Activated T-helper 9 cell treated with anti-CD3 and anti-CD28 coated beads, Interleukin-2, amount 50 U/mL, for 16 hours (primary cell): ENCODE measurements around the gene ESPL1.
"Not testable (repeated sequence)": the region's sequence is repeated elsewhere in the genome, so short reads cannot be mapped to it uniquely, and the experiment has no call there.

Experiments used
- DNase-seq: peaks from one replicate; pipeline ENCODE4 v3.0.0-alpha.2; 2020; ENCODE audit warnings: low read depth

Gene ESPL1

DNA sequence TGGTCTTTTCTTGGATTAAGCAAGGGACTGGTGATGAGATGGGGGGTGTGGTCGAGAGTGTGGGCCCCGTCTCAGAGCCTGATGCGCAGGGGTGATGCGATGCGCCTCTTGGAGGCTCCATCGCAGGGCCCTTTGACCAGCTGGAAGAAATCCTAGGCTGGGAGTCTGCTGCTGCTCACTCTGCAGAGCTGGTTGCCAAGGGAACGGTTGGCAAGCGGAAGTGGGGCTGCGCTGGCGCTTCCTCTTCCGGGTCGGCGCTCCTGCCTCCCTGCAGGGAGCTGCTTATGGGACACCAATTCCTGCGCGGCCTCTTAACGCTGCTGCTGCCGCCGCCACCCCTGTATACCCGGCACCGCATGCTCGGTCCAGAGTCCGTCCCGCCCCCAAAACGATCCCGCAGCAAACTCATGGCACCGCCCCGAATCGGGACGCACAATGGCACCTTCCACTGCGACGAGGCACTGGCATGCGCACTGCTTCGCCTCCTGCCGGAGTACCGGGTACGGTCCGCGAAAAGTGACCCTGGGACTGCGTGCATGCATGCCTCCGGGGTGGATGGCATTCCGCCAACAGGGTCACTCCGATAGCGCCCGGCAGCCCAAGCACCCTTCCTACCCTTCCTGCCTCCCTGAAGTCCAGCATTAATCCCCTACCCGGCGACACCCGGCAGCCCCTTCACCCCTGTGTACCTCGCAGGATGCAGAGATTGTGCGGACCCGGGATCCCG is 31.5 kb downstream of the ESPL1 start, which contains the start of gene MYG1:
Gene MYG1, plus strand, starts transcription at position 242 of the 727 bp plus-strand sequence. Its CDS starts 43 bp downstream, at position 285.
- DNase-seq = peak; percentile 74

DNA sequence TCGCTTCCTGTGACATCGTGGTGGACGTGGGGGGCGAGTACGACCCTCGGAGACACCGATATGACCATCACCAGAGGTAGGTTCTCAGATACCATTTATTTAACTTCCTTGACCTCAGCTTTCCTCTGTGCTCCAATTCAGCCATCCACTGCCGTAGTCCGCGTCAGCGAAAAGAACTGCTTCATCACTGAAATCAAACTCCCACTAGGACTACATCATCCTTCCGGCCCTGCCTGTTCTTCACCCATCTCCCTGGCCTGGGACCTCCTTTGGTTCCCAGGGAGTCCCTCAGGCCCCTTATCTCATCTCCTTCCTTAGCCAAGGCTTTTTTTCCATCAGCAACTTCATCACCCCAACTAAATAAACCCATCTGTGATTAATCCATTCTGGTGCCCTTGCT is 32.1 kb downstream of the ESPL1 start:
- no peak for DNase-seq

DNA sequence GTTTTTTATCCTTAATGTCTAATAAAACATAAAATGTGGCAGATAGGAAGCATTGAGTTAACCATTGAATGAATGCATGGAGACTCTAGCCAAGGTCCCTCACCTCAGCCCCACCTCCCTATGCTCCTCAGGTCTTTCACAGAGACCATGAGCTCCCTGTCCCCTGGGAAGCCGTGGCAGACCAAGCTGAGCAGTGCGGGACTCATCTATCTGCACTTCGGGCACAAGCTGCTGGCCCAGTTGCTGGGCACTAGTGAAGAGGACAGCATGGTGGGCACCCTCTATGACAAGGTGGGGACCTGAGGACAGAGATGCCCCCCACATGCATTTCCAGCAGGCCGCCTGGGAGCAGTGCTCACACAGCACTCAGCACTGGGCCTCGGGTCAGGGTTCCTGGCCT is 34.8 kb downstream of the ESPL1 start:
- DNase-seq = no peak

DNA sequence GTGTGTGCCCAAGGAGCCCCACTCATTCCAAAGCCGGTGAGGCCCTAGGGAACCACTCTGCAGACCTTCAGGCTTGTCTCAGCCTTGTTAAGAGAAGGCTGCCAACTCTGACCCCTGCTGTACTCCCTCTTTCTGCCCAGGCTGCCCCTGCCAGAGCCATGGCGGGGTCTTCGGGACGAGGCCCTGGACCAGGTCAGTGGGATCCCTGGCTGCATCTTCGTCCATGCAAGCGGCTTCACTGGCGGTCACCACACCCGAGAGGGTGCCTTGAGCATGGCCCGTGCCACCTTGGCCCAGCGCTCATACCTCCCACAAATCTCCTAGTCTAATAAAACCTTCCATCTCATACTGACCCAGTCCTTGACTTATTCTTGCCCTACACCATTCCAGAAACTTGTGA is 38.7 kb downstream of the ESPL1 start:
- no peak for DNase-seq

DNA sequence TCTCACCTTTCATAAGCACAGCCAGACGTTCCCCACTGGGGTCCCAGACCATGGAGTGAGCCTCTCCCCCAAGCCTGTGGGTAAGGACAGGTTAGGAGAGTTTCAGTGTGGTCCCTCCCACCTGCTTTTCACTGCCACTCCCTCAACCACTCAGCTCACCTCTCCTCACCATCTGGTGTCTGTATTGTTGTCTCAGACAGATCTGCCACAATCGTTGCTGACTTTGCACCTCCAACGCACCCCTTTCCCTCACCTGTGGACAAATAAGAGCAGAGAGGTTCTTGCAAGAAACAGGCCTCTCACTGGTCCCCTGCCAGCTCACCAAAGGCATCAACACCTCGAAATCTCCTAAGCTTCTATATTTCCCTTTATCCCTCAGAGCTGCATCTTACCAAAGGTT is 40.2 kb downstream of the ESPL1 start:
- no peak for DNase-seq

DNA sequence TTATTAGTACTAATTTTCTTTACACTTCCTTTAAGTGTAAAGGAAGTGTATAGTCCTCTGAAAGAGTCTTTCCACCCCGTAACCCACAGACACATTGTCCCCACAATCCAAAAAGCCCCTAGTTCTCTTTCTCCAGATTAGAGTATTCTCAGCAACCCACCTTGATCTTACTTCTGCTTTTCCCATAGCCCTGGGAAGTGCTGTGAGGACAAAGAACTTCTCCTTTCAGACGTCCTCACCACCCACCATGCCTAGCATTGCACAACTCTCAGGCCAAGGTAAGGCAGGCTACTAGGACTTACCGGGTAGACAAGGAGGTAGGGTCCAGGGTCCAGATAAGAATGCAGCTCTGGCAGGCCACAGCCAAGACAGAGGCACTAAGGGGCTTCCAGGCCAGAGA is 45.9 kb downstream of the ESPL1 start:
- DNase-seq = no peak

DNA sequence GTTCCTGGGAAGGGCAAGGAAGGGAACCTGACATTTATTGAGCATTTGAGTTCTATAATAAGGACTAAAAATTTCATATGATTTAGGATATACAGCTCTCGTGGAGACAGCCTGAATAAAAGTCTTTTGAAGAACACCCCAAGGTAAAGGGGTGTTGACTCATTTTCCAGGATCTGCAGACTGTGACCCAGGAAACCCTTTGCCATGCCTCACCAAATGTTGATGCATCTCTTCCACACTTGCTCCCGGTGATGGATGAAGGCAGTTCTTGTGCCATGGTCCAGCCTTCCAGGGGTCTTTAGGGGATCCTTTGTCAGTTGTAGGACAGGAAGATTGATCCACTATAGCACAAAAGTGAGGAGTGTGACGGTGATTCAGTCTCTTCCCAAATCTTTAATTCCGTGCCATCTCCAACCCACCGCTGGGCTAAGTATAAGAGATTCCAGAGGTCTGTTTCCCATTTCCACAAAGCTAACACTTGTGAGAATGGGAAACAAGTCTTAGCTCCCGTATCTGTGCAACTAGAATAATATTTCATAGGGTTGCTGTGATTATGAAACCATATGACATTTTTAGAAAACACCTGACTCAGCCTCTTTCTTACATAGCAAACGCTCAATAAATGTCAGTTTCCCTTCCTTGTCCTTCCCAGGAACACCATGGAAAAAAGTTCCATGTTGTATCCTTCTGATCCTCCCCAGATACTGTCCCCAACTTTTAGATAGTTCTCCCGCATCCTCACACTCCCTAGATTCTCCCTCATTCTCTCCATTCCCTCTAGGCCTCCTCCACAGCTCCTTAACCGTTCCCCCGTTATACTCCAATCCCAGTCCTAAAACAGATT is 52.5 kb downstream of the ESPL1 start:
- no peak for DNase-seq

DNA sequence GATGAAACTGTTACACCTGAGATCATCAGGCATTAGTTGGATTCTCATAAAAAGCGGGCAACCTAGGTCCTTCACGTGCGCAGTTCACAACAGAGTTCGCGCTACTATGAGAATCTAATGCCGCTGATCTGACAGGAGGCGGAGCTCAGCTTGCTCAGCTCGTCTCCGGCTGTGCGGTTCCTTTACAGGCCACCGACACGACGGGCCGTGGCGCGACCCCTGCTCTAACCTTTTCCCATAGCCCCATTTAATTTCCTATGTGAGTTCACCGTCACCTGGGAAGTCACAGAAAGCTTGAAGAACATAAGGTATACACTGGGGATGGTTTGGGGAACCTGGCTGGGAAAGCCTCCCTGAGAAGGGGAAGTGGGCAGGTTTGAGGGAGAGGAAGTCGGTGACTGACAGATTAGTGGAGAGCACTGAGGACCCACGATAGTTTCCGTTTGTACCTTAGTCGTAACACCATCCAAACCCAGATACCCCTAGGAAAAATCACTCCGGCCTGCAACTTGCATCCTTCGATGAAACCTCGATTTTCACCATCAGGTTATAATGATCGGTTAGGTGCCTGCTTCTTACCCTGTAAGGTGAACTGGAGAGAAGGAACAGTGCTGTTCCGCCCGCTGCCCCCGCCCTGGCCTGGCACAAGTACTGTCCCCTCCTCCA is 56.1 kb downstream of the ESPL1 start:
- peak; percentile 33 for DNase-seq

DNA sequence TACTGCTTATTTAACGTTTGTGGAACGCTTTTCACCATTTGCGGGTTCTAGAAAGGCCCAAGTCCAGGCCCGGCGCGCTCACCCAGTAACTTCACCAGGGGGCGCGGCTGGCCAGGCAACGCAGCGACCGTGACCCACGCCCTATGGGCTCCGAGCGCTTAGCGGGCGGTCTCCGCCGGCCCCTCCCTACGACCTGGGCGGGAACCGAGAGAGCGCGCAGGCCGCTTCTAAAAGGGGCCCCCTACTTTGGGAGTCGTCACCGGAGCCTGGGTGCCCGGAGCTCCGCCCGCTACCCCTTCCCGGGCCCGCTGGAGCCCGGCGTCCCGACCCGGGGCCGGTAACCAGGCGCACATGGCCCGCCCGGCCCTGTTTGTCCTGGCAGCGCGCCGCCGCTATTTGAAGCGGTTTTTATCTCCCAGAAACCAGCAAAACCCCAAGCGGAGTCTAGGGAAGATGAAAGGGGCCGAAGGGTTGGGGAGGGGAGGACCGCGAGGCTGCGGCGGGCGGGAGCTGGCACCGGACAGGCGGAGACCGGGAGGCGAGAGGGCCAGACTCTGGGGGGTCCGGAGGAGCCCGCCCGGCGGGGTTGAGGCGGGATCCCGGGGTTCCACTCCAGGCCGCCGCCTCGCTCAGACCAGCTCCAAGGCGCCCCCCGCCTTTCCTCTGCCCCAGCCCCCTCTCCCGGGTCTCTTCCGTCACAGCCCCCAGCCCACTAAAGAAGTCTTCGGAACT is 56.8 kb downstream of the ESPL1 start:
- peak; percentile 81 for DNase-seq

DNA sequence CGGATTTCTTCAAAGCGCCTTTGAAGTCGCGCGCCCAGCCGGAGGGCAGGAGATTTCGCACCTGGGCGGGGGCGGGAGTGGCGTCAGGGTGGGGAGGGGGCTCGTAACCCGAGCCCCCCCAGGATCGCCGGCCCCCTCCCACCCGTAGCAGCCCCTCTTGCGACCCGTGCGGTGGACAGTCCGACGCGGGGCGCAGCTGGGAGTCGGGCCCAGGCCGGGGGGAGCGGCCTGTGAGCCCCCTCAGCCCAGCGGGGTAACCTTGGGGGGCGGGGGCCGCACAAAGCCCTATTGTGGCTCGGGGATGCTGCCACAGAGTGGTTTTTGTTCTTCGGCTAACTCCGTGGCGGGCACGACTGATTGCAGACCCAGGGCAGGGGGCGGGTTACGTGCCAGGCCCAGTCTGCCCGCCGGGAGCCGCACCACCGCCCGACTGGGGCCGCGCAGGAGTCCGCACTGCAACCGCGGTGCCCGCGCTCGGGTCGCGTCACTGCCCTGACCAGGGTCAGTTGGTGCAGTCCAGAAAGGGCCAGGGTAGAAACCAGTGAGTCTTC is 57.5 kb downstream of the ESPL1 start:
- no peak for DNase-seq

DNA sequence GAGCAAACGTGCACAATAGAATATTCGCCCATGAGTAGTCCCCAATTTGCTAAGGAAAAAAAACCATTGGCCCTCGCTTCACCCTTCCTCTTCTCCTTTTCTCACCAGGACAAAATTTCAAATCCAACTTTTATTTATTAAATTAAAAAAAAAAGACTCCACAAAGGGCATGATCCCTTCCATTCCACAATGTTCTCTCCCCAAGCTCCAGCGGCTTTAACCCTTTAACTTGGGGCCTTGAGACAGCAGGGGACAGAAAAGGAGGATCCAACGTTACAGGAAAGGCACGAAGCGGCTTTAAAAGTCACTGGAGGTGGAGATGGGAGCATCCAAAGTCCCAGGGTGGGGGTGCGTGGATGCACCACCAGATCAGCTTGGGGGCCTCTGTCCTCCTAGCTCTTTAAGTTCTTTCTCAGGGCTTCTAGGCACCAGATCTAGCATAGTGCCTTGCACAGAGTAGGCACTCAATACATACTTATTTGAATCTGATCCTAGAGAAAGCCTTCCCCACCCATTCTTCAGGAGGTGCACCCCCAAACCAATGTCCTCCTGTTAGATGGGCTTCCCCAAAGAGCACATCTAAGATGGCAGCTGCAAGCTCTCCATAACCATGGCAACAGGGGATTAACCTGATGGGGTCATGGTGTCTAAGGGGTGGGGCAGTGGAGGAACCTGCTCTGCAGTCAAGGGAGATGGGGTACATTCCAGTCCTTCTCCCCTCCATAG is 58.5 kb downstream of the ESPL1 start:
- no peak for DNase-seq

DNA sequence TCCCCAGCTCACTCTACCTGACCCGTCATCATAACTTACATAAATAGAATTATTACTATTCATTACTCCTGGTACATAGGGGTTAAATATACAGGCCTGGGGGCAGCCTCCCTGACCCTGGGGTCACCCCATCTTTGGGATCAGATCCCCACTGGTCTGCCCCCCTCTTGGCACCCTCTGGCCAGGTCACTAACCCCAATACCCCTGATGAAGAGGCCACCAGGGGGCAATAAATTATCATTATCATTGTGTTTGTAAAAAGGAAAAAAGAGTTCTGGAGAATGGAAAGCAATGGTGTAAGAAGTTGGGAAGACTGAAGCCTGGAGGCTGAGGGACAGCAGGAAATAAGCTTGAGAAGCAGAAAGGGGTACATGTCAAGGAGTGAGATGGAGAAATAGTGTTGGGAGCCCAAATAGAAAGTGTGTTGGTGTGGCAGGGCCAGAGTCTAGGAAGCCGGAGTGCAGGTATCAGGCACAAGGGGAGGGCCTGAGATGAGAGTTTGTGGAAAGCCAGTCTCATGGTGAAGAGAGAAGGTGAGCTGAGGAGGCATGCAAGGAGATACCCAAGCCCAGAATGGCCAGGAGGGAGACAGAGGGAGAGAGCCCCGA is 59.4 kb downstream of the ESPL1 start:
- DNase-seq = no peak

DNA sequence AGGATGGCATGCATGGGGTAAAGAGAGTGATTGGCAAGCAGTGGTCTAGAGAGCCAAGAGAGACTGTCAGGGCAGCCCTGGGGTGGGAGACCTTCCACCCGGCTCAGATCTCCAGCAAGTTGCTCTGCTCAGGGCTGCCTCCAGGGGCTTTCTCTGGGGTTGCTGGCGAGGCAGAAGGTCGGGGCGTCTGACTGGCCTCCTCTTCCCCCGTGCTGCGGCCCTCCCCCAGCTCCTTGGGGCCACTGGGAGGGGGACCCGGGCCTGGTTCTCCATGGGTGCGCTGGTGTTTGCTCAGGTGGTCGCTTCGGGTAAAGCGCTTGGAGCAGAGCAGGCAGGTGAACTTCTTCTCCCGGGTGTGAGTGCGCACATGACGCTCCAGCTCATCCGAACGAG is 59.9 kb downstream of the ESPL1 start:
- no peak for DNase-seq

DNA sequence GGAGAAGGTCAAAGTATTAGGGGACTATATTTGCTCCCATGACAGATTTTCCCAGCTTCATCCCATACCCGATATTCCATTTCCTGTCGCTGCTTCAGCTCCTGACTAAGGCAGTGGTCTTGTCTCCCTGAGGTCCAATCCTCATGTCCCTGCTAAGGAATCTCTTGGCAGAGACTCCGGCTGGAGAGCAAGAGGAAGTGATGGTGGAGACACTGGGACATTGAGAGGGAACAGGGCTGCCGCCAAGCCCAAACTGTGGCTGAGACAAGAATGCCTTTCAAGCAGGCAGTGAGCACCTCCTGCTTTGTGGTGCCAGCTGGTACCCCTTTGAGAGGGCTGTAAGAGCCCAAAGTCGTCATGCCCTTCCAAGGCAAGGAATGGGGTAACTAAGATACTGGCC is 62.6 kb downstream of the ESPL1 start:
- no peak for DNase-seq

DNA sequence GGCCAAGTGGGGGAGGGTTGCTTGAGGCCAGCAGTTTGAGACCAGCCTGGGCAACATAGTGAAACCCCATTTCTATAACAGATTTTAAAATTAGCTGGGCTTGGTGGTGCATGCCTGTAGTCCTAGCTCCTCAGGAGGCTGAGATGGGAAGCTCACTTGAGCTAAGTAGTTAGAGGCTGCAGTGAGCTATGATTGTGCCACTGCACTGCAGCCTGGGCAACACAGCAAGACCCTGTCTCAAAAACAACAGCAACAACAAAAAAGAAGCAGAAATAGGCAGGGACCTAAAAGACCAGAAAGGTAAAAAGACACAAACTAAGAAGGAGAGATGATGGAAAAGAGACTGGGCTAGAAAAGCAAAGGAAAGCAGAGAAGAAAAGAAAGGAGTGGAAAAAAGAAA is 64.2 kb downstream of the ESPL1 start:
- DNase-seq = not testable (repeated sequence)

DNA sequence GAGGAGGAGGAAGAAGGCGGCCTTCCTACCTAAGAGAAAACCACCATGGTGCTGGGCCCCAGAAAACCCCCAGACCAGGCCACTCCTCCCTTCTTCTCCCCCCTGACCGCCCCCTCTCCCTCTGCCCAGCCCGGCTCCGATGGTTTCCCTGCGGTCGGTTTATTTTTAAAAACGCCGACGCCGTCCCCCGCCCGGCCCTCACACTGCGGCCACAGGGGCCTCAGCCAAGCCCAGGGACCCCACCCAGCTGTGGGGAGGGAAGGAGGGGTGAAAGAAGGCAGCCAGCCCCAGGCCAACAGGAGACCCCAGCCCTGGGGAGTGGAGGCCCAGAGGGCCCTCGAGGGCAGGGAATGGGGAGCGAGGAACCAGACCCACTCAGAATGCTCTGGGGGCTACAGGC is 64.6 kb downstream of the ESPL1 start:
- DNase-seq = no peak

DNA sequence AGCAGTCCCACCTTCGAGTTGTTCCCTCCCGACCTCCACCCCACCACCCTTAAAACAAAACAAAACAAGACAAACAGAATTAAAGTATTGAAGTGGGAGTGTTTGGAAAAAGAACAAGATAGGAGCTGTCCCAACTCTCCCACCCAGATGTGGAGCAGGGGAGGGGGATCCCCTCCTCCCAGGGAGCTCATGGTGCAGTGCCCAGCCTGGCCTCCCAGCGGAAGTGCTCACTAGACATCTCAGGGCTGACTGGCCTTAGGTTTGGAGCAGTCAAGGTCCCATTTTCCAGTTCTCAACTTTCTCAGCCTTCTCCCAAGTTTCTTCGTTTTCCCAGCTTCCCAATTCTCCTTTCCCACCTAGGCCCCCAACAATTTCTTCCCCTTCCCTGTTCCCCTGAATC is 65.2 kb downstream of the ESPL1 start:
- no peak for DNase-seq

DNA sequence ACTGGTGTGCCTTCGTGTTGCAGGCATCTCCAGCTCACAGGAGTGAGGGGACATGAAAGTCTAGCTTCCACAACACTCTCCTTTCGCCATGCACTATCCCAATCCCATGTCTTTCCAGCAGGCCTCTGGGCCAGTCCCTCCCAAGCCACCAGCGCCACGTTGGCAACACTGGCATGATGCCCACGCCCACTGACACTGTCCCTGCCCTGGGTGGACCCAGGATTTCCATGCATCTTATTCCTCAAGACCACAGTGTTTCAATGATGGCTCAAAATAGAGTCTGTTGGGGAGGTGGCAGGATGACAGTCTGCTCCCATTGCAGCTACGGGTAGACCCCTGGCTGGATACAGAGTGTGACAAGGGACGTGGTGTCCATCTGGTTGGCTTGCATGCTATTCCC is 65.7 kb downstream of the ESPL1 start:
- DNase-seq = no peak

DNA sequence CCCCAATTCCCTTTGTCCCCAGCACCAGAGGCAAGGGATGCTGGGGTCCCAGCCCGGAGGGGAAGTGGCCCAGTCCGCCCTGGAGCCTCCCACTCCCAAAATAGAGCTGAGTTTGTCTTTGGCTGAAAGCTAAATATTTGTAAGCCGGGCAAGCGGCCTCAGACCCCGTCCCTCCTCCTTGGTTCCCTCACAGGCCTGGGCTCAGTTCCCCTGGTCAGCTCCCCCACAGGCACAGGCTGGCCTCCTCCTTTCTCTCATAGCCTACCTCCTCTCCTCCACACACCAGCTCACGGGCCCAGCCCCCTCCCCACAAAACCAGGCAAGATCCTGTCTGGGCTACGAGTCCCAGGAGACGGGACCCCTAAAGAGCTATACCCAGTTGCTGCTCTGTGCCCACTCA is 66.7 kb downstream of the ESPL1 start:
- DNase-seq = no peak

DNA sequence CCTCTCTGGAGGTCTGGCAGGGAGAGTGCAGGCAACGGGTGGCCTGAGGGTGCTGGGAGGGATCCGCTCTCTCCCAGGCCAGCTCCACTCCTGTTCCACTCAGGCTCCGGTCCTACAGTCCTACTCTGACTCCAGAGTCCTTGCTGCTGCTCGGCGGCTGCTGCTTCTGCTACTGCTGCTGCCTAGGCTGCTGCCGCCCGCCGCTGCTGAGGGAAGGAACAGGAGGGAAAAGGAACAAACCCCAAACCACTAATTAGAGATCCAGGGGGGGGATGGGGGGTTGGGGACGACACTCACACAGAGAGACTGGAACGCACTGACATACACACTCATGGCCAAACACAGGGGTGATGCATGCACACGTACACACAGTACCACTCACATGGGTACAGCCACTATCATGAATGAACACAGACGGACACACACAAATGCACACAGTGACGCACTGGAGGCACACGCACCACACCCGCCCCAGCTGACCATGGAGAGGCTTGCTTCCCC is 68.1 kb downstream of the ESPL1 start, which contains the start of gene SP7:
Gene SP7, minus strand, starts transcription at position 174 of the 501 bp plus-strand sequence. CDS start 708 bp downstream, outside the sequence.
- DNase-seq = no peak
